GM20431 (cell line): ENCODE measurements around the gene SORCS2.

Source experiments
- in situ Hi-C: fragments of 300-500 bp; cut with MseI, MboI; formaldehyde crosslinking; loops from one replicate; pipeline ENCODE4 v1.15.0; 2020; ENCODE audit warnings: low sequenced_read_pairs; ENCODE audit not compliant: unreplicated experiment

SORCS2 gene

DNA sequence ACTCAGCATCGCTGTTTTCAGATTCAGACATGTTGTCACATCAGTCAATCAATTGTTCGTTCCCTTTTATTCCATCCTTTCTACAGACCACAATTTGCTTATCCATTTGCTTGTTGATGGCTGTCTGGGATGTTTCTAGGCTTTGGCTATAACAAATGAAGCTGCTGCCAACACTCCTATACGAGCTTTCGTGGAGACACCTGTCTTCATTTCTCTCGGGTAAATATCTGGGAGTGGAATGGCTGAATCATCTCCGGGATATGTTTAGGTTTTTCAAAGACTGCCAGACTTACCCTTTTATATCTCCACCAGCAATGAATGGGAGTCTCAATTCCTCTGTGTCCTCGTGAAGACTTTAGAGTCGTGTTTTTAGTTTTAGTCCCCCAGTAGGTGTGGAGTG, 118.9 kb downstream of the SORCS2 start:
- in situ Hi-C loops: no loop called here

DNA sequence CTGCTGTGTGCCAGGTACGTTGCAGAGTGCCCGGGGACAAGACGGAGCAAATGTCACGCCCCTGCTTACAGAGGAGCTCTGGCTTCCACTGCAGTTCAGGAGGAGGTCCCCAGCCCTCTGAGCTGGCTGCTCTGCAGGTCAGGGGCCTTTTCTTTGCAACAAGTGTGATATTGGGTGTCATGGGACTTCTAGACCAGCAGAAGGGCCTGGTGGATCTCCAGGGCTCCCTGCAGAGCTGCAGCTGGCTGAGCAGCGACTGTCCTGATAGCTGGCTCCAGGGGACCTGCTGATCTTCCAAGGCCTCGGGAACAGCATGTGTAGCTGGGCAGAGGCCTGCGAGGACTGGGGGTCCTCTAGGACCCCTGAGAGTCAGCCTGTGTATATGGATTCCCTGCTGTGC, 120.4 kb downstream of the SORCS2 start:
- in situ Hi-C loops: no loop called here

DNA sequence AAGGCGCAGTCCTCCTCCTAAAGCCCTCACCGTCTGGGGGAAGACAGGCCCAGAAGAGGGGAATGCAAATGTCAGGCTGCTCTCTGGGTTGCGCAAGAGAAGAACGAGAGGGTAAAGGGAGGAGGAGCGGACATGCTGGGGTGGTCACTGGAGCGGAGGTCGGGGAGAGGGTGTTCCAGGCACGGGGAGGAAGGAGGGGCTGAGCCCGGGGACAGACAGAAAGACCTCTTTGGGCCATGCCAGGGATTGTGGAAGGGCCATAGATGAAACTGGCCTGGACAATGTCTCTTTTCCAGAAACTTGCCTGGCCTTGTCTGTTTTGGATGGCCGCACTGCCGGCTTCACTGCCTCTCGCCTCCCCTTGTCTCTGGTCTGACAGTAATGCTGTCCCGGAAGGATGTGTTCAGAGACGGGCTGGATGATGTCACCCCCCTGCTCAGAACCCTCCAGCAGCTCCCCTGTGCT, 121.0 kb downstream of the SORCS2 start:
- in situ Hi-C loops: no loop called here

DNA sequence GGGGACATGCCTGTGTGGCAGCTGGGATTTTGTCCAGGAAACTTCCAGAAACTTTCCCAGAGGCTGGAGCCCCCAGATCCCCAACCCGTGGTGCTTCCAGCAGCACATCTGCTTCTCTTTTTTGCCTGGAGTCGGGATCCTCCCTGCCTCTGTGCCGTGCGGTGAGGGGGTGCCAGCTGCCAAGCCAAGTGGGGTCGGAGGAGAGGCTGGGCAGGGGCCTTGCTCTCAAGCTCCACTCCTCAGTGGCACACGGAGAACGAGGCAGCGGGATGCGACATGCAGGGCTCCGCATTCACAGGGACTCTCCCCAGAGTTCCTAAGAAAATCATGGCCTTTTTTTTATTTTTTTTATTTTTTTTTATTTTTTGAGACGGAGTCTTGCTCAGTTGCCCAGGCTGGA, 121.7 kb downstream of the SORCS2 start:
- in situ Hi-C loops: no loop called here

DNA sequence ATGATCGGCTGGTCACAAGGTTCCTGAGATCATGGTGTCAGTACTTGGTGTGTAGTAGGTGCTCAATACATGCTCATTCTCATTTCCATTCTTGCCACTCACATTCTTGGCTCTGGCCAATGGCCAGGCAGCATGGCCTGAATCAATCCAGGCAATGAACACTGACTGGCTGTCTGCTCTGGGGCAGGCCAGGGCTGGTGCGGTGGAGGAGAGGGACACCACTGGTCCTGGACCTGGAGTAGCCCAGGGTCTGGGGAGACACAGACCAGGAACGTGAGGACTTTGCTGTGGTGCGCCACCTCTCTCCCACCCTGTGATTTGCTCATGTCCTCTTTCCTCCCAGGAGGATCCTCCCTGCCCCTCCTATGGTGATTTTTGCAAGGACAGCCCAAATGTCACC, 122.9 kb downstream of the SORCS2 start:
- in situ Hi-C loops: no loop called here

DNA sequence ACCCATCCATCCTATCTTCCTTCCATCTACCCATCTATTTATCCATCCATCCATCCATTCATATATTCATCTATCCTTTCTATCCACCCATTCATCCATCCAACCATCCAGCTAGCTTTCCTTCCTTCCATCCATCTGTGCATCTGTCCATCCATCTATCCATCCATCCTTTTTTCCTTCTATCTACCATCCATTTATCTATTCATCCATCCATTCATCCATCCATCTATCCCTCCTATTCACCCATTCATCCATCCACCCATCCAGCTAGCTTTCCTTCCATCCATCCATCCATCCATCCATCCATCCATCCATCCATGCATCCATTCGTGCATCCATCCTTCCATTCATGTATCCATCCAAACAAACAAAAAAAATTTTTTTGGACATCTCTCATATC, 123.6 kb downstream of the SORCS2 start:
- in situ Hi-C loops: no loop called here

DNA sequence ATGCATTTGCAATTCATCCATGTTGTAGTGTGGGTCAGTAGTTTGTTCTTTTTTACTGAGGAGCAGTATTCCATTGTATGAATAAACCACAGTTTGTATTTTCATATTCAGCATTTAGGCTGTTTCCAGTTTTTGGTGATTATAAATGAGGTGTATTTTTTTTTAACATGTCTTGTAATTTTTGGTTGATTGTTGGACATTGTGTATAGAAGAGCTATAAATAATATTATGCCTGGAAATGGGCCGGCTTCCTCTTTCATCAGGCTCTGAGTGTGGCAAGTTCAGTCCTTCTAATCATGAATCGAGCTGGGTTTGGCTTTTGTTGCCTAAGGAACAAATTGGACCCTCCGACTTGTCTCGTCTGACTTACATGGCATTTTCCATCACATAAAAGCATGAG, 126.7 kb downstream of the SORCS2 start:
- in situ Hi-C loops: no loop called here

DNA sequence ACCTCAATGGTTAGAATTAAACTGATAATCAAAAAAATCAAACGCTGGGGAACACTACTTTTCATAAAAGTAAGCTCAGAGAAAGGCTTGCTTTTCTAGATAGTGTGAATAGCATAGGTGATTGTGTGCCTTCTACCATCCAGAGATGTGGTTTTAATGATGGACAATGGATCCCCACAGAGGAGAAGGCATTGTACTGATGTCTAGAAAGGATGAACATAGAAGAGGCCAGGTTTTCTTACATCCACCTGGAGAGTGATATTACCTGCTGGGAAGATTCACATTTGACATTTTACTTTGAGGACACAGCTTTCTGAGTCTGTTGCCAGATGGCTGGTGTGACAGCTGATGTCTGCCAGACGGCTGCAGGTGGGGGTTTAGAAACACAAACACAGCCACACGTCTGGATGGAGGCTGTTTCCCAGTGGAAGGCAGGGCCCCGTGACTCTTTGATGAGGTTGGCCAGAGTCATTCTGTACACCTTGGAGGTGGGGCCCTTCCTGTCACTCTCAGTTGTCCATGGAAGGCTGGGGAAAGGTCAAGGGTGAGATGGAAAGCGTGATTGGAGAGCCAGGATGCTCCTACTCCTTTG, 128.0 kb downstream of the SORCS2 start:
- in situ Hi-C loops: no loop called here

DNA sequence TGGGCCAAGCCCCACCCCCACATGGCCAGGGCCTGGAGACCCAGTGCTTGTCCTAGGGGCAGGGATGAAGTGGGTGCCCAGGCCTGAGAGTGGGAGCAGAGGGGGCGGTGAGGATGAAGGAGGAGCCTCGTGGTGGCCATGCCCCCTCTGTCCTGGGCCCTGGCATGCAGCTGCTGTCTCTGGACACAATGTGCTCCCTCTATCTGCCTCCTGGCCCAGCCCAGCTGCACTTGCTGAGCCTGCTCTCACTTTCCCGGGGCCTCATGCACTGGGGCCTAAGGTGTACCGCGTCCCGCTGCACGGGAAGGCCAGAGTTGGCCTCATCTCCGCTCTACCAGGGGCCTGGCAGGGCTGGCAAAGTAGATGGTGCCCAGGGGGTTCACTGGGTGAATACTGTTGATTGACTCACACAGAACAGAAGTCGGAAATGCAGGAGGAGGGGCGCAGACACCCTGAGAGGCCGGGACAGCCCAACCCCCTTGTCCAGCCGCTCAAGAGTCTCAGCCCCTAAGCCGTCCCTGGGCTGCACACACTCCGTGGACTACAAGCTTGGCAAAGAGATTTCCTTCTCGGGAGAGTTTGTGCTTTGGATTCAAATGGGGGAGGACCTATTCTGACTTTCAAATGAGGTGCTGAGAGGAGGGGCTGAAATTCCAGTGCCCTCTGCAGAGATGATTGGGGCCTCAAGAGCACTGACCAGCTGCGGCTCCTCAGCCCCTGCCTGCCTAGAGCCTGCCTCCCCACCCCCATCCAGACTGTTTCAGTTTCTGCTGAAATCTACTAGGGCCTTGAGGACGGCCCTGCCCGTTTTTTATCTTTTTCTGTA, 130.0 kb downstream of the SORCS2 start:
- in situ Hi-C loops: no loop called here

DNA sequence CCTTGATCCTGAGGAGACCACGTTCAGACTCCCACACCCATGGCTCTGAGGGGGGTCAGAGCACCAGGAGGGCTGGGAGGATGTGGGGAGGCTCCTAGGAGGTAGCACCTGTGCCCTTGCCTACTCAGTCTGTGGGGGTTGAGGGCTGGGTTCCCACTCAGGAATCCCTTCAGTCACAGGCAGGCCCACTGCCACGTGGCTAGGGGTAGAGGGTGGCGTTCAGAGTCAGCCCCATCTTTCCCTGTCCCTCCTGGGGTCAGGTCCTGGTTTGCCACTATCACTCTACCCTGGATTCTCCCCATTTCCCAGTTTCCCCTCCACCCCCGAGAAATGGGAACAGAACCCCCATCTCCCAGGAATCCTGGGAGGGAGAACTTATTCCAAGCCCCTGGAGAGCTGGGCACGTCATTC, 131.1 kb downstream of the SORCS2 start:
- in situ Hi-C loops: no loop called here

DNA sequence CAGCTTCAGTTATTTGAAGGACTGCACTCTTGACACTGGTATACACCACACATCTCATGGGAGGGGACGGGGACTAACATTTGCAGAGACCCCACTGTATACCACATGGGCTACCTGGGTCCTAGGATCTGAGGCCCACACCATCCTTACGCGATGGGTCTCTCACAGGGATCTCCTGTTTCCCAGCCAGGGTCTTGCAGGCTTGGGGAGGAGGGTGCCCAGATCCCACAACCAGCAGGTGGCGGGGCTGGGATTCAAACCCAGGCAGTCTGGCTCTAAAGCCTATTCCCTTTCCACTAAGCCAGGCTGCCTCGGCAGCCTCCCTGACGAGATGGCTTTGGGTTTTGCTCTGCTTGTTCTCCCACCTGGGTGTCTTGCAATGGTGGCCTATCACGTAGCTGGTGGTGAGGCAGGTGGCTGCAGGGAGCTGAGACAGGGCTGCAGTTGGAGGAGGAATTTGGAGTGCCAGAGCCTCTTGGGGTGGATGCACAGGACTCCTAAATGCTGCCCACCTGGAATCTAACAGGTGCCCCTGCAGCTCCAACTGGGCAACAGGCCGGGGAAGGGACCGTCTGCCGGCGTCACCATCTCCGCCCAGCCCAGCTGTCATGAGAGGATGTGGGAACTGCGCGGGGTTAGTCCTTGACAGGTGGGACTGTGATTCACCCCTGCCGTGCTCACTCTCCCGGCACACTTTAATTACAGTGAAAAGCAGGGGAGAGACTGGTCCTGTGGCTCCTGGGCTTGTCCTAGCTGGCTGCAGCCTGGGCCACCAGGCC, 131.7 kb downstream of the SORCS2 start:
- in situ Hi-C loops: no loop called here

DNA sequence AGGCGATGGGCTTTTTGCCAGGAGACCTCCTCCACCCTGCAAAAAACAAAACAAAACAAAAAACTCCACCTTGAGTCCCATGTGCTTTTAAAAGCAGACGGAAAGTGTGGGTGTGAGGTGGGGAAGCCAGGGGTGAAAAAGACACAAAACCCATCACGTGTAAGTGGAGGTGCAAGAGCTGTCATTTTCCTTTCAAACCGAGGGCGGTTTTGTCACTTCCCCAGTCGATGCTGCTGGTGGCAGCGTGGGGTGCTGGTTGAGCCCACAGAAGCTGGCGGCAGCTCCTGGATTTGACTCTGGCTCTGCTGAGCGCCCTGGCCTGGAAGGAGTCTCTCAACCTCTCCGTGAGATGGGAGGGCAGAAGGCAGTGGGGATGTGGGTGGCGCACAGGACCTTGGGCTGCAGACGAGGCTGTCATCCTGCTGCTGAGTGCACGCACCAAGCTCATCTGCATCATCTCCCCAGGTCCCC, 132.3 kb downstream of the SORCS2 start:
- in situ Hi-C loops: no loop called here

DNA sequence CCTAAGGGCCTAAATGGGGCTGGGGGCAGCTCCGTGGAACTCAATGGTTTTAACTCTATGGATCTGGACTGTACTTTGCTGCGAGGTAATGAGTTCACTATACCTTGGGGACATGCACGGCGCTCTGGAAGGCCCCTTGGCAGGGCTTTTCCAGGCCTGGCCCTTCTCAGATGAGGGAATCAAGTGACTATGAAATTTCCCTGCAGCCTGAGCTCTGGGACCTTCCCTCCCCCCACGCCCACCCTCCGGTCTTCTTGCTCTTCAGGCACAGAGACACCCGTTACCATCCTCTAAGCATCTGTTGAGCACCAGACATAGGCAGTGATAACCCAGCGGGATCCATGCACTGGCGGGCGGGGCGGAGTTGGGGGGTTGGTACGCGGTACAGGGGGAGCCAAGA, 133.2 kb downstream of the SORCS2 start:
- in situ Hi-C loops: no loop called here

DNA sequence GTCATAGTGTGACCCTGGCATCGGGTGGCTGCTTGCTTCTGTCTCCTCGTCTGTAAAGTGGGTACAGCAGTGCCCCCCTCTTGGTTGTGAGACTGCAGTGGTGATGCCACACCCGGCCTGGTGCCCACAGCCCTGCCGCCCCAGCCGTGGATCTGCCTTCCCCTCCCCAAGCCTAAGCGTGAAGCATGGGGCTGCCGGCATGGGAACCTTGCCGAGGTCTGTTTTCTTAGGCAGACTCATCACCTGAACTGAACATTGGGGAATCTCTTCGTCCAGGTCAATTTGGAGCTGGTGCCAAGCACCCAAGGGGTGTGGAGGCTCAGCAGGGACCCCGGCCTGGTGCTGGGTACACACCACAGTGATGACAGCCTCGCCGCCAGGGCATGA, 134.0 kb downstream of the SORCS2 start:
- in situ Hi-C loops: no loop called here

DNA sequence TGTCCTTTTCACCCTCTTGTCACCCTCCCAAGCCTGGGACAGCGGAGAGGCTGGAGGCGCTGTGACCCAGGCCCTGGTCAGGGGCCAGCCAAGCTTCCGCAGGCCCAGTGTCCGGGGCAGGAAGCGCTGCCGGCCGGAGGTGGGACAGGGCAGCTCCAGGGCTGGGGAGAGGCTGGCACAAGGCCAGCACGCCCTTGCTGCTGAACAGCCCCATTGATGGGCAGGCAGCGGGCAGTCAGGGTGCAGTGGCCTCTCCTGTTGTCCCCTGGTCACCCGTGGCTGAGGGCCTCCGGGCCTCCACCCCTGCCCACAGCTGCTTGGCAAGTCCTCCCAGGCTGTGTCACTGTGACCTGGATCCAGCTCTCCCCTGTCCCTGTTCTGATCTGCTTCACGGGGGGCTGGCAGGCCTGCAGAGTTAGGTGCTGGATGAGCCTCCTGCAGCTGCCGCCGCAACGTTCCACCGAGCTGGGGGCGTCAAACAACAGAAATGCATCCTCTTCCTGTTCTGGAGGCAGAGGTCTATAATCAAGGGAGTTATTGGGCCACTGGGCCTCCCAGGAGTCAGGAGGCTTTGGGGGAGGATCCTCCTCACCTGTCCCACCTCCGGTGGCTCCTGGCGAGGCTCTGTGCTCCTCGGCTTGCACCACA, 134.5 kb downstream of the SORCS2 start:
- in situ Hi-C loops: no loop called here

DNA sequence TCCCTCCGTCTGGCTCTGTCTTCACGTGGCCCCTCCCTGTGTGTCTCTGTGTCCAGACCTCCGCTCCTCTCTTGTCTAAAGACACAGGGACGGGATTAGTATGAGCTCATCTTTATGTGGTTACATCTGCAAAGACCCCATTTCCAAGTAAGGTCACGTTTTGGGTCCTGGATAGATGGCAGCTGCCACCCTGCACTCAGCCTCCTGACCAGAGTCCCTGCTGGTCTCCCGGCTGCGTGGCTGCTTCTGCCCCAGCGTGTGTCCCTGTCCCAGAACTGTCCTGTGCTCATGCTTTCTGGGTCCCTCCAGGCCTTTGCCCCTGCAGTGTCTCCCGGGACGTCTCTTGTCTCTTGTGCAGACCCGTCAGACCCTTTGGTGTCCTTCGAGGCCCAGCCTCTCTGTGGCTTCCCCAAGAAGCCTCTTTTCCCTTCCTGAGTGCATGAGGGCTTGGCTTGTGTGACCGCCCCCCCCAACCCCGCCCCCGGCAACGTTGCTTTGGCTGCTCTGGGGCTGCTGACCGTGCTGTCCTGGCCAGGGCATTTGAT, 135.1 kb downstream of the SORCS2 start:
- in situ Hi-C loops: no loop called here

DNA sequence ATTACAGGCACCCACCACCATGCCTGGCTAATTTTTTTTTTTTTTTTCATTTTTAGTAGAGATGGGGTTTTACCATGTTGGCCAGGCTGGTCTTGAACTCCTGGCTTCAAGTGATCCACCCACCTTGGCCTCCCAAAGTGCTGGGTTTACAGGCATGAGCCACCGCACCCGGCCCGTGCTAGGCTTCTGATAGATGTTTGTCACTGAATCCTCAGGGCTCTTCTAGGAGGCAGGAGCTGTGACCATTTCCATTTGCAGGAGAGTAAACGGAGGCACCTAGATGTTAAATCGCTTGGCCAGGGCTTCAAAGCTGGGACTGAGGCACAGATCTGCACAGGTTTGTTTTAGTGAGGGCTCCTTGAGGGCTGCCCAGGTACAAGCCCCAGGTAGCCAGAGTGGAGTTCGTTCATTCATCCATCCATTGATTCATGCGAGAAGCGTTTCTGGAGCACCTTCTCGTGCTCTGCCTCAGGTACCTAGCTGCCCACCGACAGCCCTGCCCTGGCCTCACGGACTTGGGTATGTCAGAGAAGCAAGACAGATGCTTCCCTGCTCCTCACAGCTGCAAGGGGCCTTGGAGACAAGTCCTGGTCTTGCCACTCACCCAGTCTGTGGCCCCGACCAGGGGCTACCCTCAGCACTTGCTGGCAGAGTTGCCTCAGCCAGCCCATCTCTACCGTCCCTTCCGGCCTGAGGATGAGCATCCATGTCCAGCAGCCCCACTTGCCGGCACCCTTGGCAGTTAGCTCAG, 136.0 kb downstream of the SORCS2 start:
- in situ Hi-C loops: no loop called here

DNA sequence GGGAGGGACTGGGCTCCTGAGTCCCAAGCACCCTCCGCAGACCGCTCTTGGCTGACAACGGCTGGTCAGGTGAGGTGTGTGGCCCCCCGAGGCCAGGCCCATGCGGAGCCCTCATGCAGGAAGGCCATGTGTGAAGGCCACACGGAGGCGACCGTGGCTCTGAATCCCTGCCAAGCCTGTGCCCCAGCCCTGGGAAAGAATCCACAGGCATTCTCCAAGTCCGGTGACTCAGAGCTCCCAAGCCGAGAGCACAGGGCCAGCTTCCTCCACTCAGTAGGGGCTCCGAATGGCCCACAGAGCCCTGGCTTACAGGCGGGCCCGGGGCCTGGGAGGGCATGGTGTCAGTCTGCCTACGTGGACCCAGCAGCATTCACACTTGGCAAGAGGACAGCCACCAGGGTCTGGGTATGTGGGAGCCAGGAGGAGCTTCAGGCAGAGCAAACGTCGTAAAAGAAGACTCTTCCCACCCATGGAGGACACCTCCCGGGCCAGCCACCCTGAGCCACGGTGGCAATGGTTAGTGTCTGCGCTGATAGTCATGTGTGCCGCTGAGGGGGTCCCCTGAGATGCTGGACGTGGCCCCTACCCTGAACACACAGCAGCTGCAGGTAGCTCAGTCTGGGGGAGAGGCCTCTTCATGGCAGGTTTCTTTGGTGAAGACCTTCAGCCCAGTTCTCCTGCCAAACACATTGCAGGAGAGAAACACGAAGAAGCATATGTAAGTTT, 136.7 kb downstream of the SORCS2 start:
- in situ Hi-C loops: no loop called here

DNA sequence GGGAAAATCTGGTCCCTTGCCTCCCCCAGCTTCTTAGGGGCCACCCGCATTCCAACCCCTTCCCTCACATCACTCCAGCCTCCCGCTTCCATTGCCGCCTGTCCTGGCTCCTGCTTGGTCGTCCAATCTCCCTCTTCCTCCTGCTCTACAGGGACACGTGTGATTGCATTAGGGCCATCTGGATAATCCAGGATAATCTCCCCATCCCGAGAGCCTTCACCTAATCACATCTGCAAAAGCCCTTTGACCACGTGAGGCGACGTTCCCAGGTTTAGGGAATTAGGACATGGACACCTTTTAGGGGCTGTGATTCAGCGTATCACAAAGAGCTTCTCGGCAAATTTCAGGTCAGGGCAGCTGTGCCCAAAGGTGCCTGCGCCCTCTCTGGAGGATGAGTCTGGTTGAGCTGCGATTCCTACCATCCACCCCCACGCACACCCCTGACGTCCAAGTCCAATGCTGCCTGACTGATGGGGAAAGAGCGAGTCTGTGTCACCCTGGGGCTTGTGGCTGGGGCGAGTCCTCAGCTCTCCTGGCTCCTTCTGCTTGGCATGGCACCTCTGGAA, 137.8 kb downstream of the SORCS2 start:
- in situ Hi-C loops: no loop called here
